NCI-H345 treated with DMSO at 0.1 percent for 48 hours (cell line): ENCODE measurements around the gene EFCAB13.

ENCODE experiments used
- DNase-seq: peaks from one replicate; lab custom pipeline; 2025; ENCODE audit not compliant: unreplicated experiment; lab: John Stamatoyannopoulos, UW

EFCAB13 gene

GRCh38 chr17:47295037-47295873 lies 28.5 kb upstream of the EFCAB13 start:
- DNase-seq: no peak

GRCh38 chr17:47295874-47296255 lies 27.9 kb upstream of the EFCAB13 start:
- no peak for DNase-seq

GRCh38 chr17:47297661-47298400 lies 25.9 kb upstream of the EFCAB13 start:
- DNase-seq: no peak

GRCh38 chr17:47298712-47299111 lies 25.0 kb upstream of the EFCAB13 start:
- DNase-seq: no peak

GRCh38 chr17:47299239-47299910 lies 24.4 kb upstream of the EFCAB13 start:
- DNase-seq: no peak

GRCh38 chr17:47300718-47301117 lies 23.0 kb upstream of the EFCAB13 start:
- no peak for DNase-seq

GRCh38 chr17:47301161-47301560 lies 22.6 kb upstream of the EFCAB13 start:
- no peak for DNase-seq

- no peak for DNase-seq
These were observed 21.9 kb upstream of the EFCAB13 start for GRCh38 chr17:47301831-47302230.

GRCh38 chr17:47304186-47304585 lies 19.6 kb upstream of the EFCAB13 start:
- no peak for DNase-seq

- DNase-seq: no peak
These were observed 18.3 kb upstream of the EFCAB13 start for GRCh38 chr17:47305302-47305923.

- no peak for DNase-seq
These were observed 13.5 kb upstream of the EFCAB13 start for GRCh38 chr17:47310186-47310733.

- DNase-seq: no peak
These were observed 12.3 kb upstream of the EFCAB13 start for GRCh38 chr17:47311420-47311819.

- peak; percentile 64 for DNase-seq
These were observed 8.1 kb upstream of the EFCAB13 start for GRCh38 chr17:47315451-47316266.

- no peak for DNase-seq
These were observed 7.4 kb upstream of the EFCAB13 start for GRCh38 chr17:47316311-47316710.

GRCh38 chr17:47317119-47317518 lies 6.6 kb upstream of the EFCAB13 start:
- DNase-seq: no peak

GRCh38 chr17:47318197-47318918 lies 5.4 kb upstream of the EFCAB13 start:
- no peak for DNase-seq

GRCh38 chr17:47320879-47321502 lies 2.8 kb upstream of the EFCAB13 start:
- no peak for DNase-seq

GRCh38 chr17:47324224-47325020 lies 667 bp downstream of the EFCAB13 start:
- peak; percentile 38 for DNase-seq
